GM23338 (cell line): ENCODE measurements around the gene EIF4G3. TPM values are rescaled to one million over a fixed set of nuclear protein-coding genes. Genes with fewer than 3 reads are reported as not detected.

ENCODE experiments used
- ATAC-seq: fragments of 200-7000 bp; cut with Tn5 transposase; 3 replicates; pipeline ENCODE4 v1.9.1; 2020
- DNase-seq: peaks from one replicate; pipeline ENCODE4 v3.0.0-alpha.2; 2015; ENCODE audit warnings: low spot score
- H2AFZ ChIP-seq: fragments of 200-600 bp; sonication (generic); 2 replicates; pipeline ENCODE4 v1.8.0; 2016; ENCODE audit warnings: antibody characterized with exemption, mild to moderate bottlenecking, moderate library complexity
- H3F3A ChIP-seq: fragments of 200-600 bp; sonication (generic); replicated peaks from 2 replicates; pipeline ENCODE4 v1.8.0; 2017; ENCODE audit warnings: antibody characterized with exemption, mixed run types, low read depth
- H3K27ac ChIP-seq: fragments of 200-600 bp; sonication (generic); 2 replicates; pipeline ENCODE4 v1.6.1; 2016; ENCODE audit warnings: low read depth
- H3K27me3 ChIP-seq: fragments of 200-600 bp; sonication (generic); 2 replicates; pipeline ENCODE4 v1.8.0; 2016; ENCODE audit warnings: mild to moderate bottlenecking, mixed run types, moderate library complexity; ENCODE audit not compliant: insufficient read depth
- H3K36me3 ChIP-seq: fragments of 200-600 bp; sonication (generic); 2 replicates; pipeline ENCODE4 v1.8.0; 2016; ENCODE audit warnings: mild to moderate bottlenecking; ENCODE audit not compliant: insufficient read depth
- H3K4me1 ChIP-seq: fragments of 200-600 bp; sonication (generic); 2 replicates; pipeline ENCODE4 v1.8.0; 2016; ENCODE audit warnings: mild to moderate bottlenecking, moderate library complexity; ENCODE audit not compliant: insufficient read depth
- H3K4me2 ChIP-seq: fragments of 200-600 bp; sonication (generic); 2 replicates; pipeline ENCODE4 v1.7.1; 2017; ENCODE audit warnings: mixed run types
- H3K4me3 ChIP-seq: fragments of 200-600 bp; sonication (generic); 2 replicates; pipeline ENCODE4 v1.6.1; 2016; ENCODE audit warnings: mixed run types
- H3K79me2 ChIP-seq: fragments of 200-600 bp; sonication (generic); replicated peaks from 2 replicates; pipeline ENCODE4 v1.8.0; 2017; ENCODE audit warnings: mild to moderate bottlenecking; ENCODE audit not compliant: insufficient read depth
- H3K9me2 ChIP-seq: fragments of 200-600 bp; sonication (generic); 2 replicates; pipeline ENCODE4 v1.8.0; 2017; ENCODE audit not compliant: insufficient read depth
- H4K20me1 ChIP-seq: fragments of 200-600 bp; sonication (generic); replicated peaks from 2 replicates; pipeline ENCODE4 v1.8.0; 2017; ENCODE audit warnings: mild to moderate bottlenecking; ENCODE audit not compliant: insufficient read depth
- H3K27ac Mint-ChIP-seq: 2 replicates; pipeline ENCODE4 v1.8.0; 2020; ENCODE audit warnings: inconsistent platforms, mild to moderate bottlenecking, moderate library complexity, mixed read lengths
- H3K27me3 Mint-ChIP-seq: 3 replicates; pipeline ENCODE4 v1.8.0; 2022; ENCODE audit warnings: low read depth, mild to moderate bottlenecking, moderate library complexity, mixed read lengths, inconsistent platforms; ENCODE audit not compliant: insufficient read depth, poor library complexity
- H3K36me3 Mint-ChIP-seq: 3 replicates; pipeline ENCODE4 v1.8.0; 2021; ENCODE audit warnings: low read depth, mild to moderate bottlenecking, inconsistent platforms, moderate library complexity, mixed read lengths
- H3K4me1 Mint-ChIP-seq: 3 replicates; pipeline ENCODE4 v1.8.0; 2020; ENCODE audit warnings: mild to moderate bottlenecking, inconsistent platforms, mixed read lengths
- H3K4me3 Mint-ChIP-seq: 3 replicates; pipeline ENCODE4 v1.8.0; 2021; ENCODE audit warnings: moderate library complexity, mild to moderate bottlenecking, inconsistent platforms, mixed read lengths
- H3K9me3 Mint-ChIP-seq: 3 replicates; pipeline ENCODE4 v1.8.0; 2020; ENCODE audit warnings: moderate library complexity, mild to moderate bottlenecking, inconsistent platforms, mixed read lengths
- CREB1 ChIP-seq: fragments of 250-450 bp; sonication (Bioruptor Pico); IDR thresholded peaks from 2 replicates; pipeline ENCODE4 v1.5.0; 2020; ENCODE audit warnings: low read depth, mild to moderate bottlenecking, moderate library complexity
- CTCF ChIP-seq, 2 experiments: fragments of 200-600 bp in 1 of 2; sonication (generic) in 1 of 2; conservative IDR thresholded peaks; 2 replicates each; pipeline versions ENCODE4 v1.5.1 to v1.6.1; 2016 to 2017; ENCODE audit warnings: antibody characterized with exemption in 2 of 2, low read depth in 2 of 2, mild to moderate bottlenecking in 2 of 2, moderate library complexity in 1 of 2
- ETS1 ChIP-seq: IDR thresholded peaks from 2 replicates; pipeline ENCODE4 v1.6.1; 2016; ENCODE audit warnings: antibody characterized with exemption
- EZH2 ChIP-seq: fragments of 200-600 bp; sonication (generic); IDR thresholded peaks from one replicate; pipeline ENCODE4 v1.8.0; 2017; ENCODE audit warnings: antibody characterized with exemption, mild to moderate bottlenecking, low read depth; ENCODE audit not compliant: unreplicated experiment
- EZH2phosphoT487 ChIP-seq: fragments of 200-600 bp; sonication (generic); IDR thresholded peaks from one replicate; pipeline ENCODE4 v1.8.1; 2018; ENCODE audit warnings: antibody characterized with exemption; ENCODE audit not compliant: unreplicated experiment
- JUNB ChIP-seq: IDR thresholded peaks from one replicate; pipeline ENCODE4 v1.6.1; 2016; ENCODE audit warnings: antibody characterized with exemption; ENCODE audit not compliant: unreplicated experiment
- NANOG ChIP-seq: IDR thresholded peaks from 2 replicates; pipeline ENCODE4 v1.6.1; 2016; ENCODE audit warnings: antibody characterized with exemption, borderline replicate concordance
- POLR2AphosphoS5 ChIP-seq: IDR thresholded peaks from 2 replicates; pipeline ENCODE4 v1.6.1; 2016; ENCODE audit warnings: antibody characterized with exemption, low read depth
- REST ChIP-seq: IDR thresholded peaks from one replicate; pipeline ENCODE4 v1.6.1; 2018; ENCODE audit warnings: antibody characterized with exemption; ENCODE audit not compliant: unreplicated experiment
- STAT1 ChIP-seq: IDR thresholded peaks from one replicate; pipeline ENCODE4 v1.6.1; 2016; ENCODE audit warnings: antibody characterized with exemption; ENCODE audit not compliant: unreplicated experiment
- ZNF114 ChIP-seq: fragments of 250-450 bp; sonication (Bioruptor Pico); IDR thresholded peaks from 2 replicates; pipeline ENCODE4 v1.5.0; 2020; ENCODE audit warnings: mild to moderate bottlenecking, moderate library complexity
- ZNF331 ChIP-seq: fragments of 250-450 bp; sonication (Bioruptor Pico); IDR thresholded peaks from 2 replicates; pipeline ENCODE4 v1.5.0; 2020; ENCODE audit warnings: low read depth, mild to moderate bottlenecking, moderate library complexity
- ZNF462 ChIP-seq: fragments of 250-450 bp; sonication (Bioruptor Pico); IDR thresholded peaks from 2 replicates; pipeline ENCODE4 v1.5.0; 2020; ENCODE audit warnings: mild to moderate bottlenecking, moderate library complexity
- polyA plus RNA-seq: library from polyadenylated mRNA; unstranded; fragments of >200 nt; fragmentation: Nextera tagmentation; extraction: Ambion mirVana; gene quantifications from 2 replicates; pipeline ENCODE4 v1.2.1, GENCODE V29; 2016
- total RNA-seq: library from RNA; depleted of rRNA; stranded (reverse); fragments of >200 nt; shearing (Covaris generic); gene quantifications from 2 replicates; pipeline ENCODE4 v1.2.3, GENCODE V29; 2014

Gene EIF4G3
- total and polyA plus RNA-seq, 2 experiments from 2014 or later: 37.9 to 68.1 TPM

GRCh38 chr1:21089731-21090130 is 87.0 kb downstream of the EIF4G3 start:
- Mint-ChIP-seq H3K4me3 (no peak overlapping the region), H3K36me3 (peaks cover 32% of the 10 kb centered on the region; the same call in 2 of the 3 replicates), H3K27me3 (peaks cover 2% of the 10 kb centered on the region), H3K27ac (no peak overlapping the region), H3K4me1 (peaks cover 13% of the 10 kb centered on the region), H3K9me3 (peaks cover 5% of the 10 kb centered on the region; the same call in 2 of the 3 replicates)
- Histone ChIP-seq H3K27ac (no peak overlapping the region), H2AFZ (no peak overlapping the region), H3K36me3 (peaks cover 5% of the 10 kb centered on the region), H3K9me2 (no peaks in the 10 kb centered on the region), H3K79me2 (peaks cover 83% of the 10 kb centered on the region), H3K4me2 (no peak overlapping the region), H4K20me1 (peaks cover 22% of the 10 kb centered on the region), H3K27me3 (no peaks in the 10 kb centered on the region), H3F3A (no peaks in the 10 kb centered on the region), H3K4me3 (no peak overlapping the region), H3K4me1 (no peaks in the 10 kb centered on the region)
- DNase-seq: no peak
- no peak for ATAC-seq
- TF ChIP-seq ZNF114 (CRISPR knock-in tag) (no peak), ZNF462 (CRISPR knock-in tag) (no peak), ZNF331 (CRISPR knock-in tag) (no peak), CTCF (conservative IDR thresholded peaks at IDR 0.05; ENCODE audit: low read depth in 2 of 2) (no peak), EZH2phosphoT487 (no peak), POLR2AphosphoS5 (no peak), EZH2 (no peak), STAT1 (no peak), ETS1 (no peak), JUNB (no peak), REST (no peak), NANOG (no peak), CREB1 (CRISPR knock-in tag) (no peak)
